Measurements from ENCODE around the gene C19orf33. TPM values are rescaled to one million over a fixed set of nuclear protein-coding genes. Genes with fewer than 3 reads are reported as not detected.

Gene C19orf33
- total RNA-seq, 4 donors from 2014 or later: 16.2 to 26.3 (median 17.2) TPM; not detected in 1

DNA sequence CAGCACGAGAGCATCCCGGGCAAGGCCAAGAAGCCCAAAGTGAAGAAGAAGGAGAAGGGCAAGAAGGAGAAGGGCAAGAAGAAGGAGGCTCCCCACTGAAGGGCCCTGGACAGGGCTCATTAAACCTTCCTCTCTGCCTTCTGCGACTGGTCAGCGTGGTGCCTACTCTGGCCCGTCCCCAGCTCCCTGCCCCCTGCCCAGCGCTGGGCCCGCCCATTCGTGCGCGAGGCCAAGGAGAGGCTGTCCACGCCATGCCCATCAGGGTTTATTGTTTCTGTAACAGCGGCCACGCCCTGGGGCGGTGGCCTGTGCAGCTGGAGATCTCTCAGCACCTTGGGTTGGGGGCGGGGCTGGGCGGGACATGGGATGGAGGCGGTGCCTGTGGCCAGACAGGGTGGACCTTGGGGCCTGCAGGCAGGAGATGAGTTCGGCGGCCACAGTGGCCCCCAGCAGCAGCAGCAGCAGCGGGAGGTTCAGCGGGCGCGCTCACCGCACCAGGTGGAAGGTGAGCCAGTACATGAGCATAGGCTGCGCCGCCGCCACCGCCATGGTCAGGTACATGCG is 897 bp downstream of the C19orf33 start:
- WGBS, 2 donors: 20 to 43% methylated on average over 13 to 16 of the region's 29 CpGs
- Histone ChIP-seq H3K4me1 (peaks cover 13 to 20% of the 10 kb centered on the region in 2 donors), H3K27ac (peak overlapping the region in 2 of 3 donors; percentile 13 to 28), H3K4me3 (replicated peaks in 1 of 3) (no peak overlapping the region), H3K9me3 (no peaks in the 10 kb centered on the region), H3K27me3 (no peaks in the 10 kb centered on the region), H3K36me3 (no peaks in the 10 kb centered on the region)
- intact Hi-C loops (cut with DNase I): no loop called here
- peak; percentile 90 for DNase-seq
- TF ChIP-seq POLR2A (IDR thresholded peaks at IDR 0.05): no peak
- TF ChIP-seq, protein P1, sequence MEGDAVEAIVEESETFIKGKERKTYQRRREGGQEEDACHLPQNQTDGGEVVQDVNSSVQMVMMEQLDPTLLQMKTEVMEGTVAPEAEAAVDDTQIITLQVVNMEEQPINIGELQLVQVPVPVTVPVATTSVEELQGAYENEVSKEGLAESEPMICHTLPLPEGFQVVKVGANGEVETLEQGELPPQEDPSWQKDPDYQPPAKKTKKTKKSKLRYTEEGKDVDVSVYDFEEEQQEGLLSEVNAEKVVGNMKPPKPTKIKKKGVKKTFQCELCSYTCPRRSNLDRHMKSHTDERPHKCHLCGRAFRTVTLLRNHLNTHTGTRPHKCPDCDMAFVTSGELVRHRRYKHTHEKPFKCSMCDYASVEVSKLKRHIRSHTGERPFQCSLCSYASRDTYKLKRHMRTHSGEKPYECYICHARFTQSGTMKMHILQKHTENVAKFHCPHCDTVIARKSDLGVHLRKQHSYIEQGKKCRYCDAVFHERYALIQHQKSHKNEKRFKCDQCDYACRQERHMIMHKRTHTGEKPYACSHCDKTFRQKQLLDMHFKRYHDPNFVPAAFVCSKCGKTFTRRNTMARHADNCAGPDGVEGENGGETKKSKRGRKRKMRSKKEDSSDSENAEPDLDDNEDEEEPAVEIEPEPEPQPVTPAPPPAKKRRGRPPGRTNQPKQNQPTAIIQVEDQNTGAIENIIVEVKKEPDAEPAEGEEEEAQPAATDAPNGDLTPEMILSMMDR (IDR thresholded peaks at IDR 0.05): no peak

DNA sequence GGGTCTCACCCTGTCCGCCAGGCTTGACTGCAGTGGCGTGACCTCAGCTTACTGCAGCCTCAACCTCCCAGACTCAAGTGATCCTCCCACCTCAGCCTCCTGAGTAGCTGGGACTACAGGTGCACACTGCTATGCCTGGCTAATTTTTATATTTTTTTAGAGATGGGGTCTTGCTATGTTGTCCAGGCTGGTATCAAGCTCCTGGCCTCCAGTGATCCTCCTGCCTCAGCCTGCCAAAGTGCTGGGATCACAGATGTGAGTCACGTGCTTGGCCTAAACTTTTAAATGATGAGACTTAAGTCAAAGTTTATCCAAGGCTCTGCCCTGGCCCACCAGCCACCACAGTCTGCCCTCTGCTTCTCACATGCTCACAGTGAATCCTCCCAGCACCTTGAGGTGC is 2.2 kb downstream of the C19orf33 start:
- WGBS, 2 donors: 92 to 98% methylated on average over 3 of the region's 3 CpGs
- no peaks in the 10 kb centered on the region for H3K36me3 ChIP-seq
- H3K9me3 ChIP-seq: no peaks in the 10 kb centered on the region
- H3K4me3 ChIP-seq (replicated peaks in 1 of 3): no peak overlapping the region
- H3K27me3 ChIP-seq: no peaks in the 10 kb centered on the region
- H3K27ac ChIP-seq: no peak overlapping the region
- DNase-seq: no peak
- TF ChIP-seq, protein P1 (IDR thresholded peaks at IDR 0.05): no peak
- TF ChIP-seq POLR2A (IDR thresholded peaks at IDR 0.05): no peak
- intact Hi-C loops (cut with DNase I): no loop called here
- H3K4me1 ChIP-seq: peaks cover 13% of the 10 kb centered on the region in 2 donors

DNA sequence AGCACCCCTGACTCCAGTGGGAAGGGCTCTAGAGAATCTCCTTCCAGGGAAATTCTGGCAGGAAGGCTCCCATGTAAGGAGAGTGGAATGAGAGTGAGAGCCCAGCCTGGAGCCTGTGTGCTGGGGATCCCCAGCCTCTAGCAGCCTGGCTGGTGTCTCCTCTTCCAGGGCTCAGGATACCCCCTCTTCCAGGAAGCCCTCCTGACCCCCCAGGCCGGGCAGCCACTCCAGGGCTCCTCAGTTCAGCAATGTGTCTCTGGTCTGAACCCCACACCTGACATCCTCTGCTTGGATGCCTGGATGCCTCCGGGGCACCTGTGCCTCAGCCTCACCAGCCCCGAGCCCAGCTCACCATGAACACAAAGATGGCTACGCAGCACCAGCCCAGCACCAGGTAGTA is 3.0 kb downstream of the C19orf33 start:
- WGBS, 2 donors: 95% methylated on average over 4 of the region's 4 CpGs; no CpG with 5 or more reads in 1 of the 2 donors
- H3K9me3 ChIP-seq: no peaks in the 10 kb centered on the region
- H3K27me3 ChIP-seq: no peaks in the 10 kb centered on the region
- no peak overlapping the region for H3K4me3 ChIP-seq (replicated peaks in 1 of 3)
- H3K36me3 ChIP-seq: no peaks in the 10 kb centered on the region
- no peak for TF ChIP-seq POLR2A (IDR thresholded peaks at IDR 0.05)
- TF ChIP-seq, protein P1 (IDR thresholded peaks at IDR 0.05): no peak
- no peak for DNase-seq
- peaks cover 13% of the 10 kb centered on the region in 2 donors for H3K4me1 ChIP-seq
- no peak overlapping the region for H3K27ac ChIP-seq
- intact Hi-C loops (cut with DNase I): no loop called here

DNA sequence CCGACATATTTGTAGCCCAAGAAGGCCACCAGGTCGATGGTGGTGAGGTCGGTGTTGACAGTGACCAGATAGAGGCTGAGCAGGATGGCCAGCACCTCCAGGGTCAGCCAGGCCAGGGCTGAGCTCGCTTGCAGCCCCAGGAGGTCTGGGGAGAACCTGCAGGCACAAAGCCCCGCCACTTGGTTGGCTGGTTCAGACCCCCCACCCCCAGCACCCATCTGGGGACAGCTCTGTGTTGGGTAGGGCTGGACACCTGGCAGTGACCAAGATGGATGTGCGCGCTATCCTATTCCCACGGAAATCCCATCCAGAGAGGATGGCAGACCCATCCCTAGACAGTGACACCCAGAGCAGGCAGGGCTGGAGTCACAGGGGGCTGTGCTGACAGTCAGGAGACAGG is 3.5 kb downstream of the C19orf33 start:
- H3K27ac ChIP-seq: no peak overlapping the region
- DNase-seq: no peak
- H3K27me3 ChIP-seq: no peaks in the 10 kb centered on the region
- TF ChIP-seq, protein P1 (IDR thresholded peaks at IDR 0.05): no peak
- no peak for TF ChIP-seq POLR2A (IDR thresholded peaks at IDR 0.05)
- intact Hi-C loops (cut with DNase I): no loop called here
- no peak overlapping the region for H3K4me3 ChIP-seq (replicated peaks in 1 of 3)
- 86 to 96% methylated on average over 7 to 8 of the region's 8 CpGs for WGBS, 2 donors
- H3K9me3 ChIP-seq: no peaks in the 10 kb centered on the region
- no peaks in the 10 kb centered on the region for H3K36me3 ChIP-seq
- H3K4me1 ChIP-seq: peaks cover 13% of the 10 kb centered on the region in 2 donors

DNA sequence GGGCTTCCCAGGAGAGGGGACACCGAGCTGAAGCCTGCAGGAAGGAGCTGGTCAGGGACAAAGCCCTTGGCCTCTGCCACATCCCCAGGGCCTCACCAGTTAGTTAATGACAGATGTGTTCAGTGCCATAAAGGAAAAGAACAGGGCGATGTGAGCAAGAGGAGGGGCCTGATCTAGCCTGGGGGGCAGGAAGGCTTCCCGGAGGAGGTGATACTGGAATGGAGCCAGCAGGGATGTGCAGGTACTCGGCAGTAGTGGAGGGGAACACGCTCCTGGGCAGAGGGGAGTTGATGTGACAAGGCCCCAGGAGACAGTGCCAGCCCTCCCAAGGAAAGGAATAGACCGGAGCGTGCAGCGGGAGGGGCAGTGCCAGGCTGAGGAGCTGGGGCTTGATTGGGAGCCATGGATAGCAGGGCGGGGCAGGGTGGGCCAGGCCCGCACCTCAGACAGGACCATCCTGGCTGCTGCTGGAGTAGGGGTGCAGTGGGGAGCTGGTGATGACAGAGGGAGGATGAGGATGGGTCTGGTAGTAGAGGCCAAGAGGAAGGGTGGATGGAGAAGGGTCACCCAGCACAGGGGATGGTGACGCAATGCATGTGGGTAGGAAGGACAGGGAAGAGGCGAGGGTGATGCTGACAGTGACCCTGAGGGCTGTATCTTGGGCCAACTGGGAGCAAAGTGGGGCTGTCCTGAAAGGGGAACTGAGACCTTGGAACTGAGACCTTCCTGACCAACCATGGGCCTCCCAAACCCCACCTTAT is 4.1 kb downstream of the C19orf33 start:
- Histone ChIP-seq H3K27ac (no peak overlapping the region), H3K4me1 (peaks cover 13% of the 10 kb centered on the region in 2 donors), H3K4me3 (replicated peaks in 1 of 3) (no peak overlapping the region), H3K27me3 (no peaks in the 10 kb centered on the region), H3K9me3 (no peaks in the 10 kb centered on the region), H3K36me3 (no peaks in the 10 kb centered on the region)
- intact Hi-C loops (cut with DNase I): no loop called here
- WGBS, 2 donors: 92 to 95% methylated on average over 12 of the region's 12 CpGs
- no peak for DNase-seq
- TF ChIP-seq, protein P1 (IDR thresholded peaks at IDR 0.05): no peak
- no peak for TF ChIP-seq POLR2A (IDR thresholded peaks at IDR 0.05)

All from thyroid gland (tissue), 4 donors.